ENCODE results near the gene NDUFAF5. TPM values are rescaled to one million over a fixed set of nuclear protein-coding genes. Genes with fewer than 3 reads are reported as not detected.

Gene NDUFAF5
- total RNA-seq, 1 experiment from 2014 or later, result 16.3 TPM

DNA sequence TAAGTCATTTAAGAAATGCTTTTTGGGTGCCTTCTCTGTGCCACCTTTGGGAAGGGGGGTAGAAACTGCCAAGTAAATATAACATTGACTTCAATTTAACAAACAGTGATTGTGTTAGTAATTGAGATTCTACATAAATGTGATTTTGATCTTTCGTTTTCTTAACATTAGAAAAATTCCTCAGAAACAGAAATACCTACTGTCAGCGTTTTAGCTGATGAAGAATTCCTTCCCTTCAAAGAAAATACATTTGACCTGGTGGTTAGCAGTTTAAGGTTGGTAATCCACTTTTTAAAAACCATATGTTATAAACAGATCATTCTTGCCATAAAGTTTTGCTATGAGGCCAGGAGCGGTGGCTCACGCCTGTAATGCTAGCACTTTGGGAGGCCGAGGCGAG lies 9.8 kb downstream of the NDUFAF5 start:
- H3K27ac Mint-ChIP-seq (ENCODE audit: unreplicated experiment), result no peak overlapping the region
- H3K9me3 Mint-ChIP-seq (ENCODE audit: low read depth, unreplicated experiment), result no peaks in the 10 kb centered on the region
- CTCF ChIA-PET, result no interaction called here
- H3K4me3 Mint-ChIP-seq (ENCODE audit: low read depth, unreplicated experiment), result no peak overlapping the region
- DNase-seq, result no peak
- no TSS peak for BruUV-seq (replicated peaks)
- intact Hi-C loops (cut with micrococcal nuclease; ENCODE audit: unreplicated experiment), result no loop called here
- no peaks in the 10 kb centered on the region for H3K27me3 Mint-ChIP-seq (ENCODE audit: unreplicated experiment)
- no peaks in the 10 kb centered on the region for H3K4me1 Mint-ChIP-seq (ENCODE audit: low read depth, unreplicated experiment)
- TF ChIP-seq, protein P1, sequence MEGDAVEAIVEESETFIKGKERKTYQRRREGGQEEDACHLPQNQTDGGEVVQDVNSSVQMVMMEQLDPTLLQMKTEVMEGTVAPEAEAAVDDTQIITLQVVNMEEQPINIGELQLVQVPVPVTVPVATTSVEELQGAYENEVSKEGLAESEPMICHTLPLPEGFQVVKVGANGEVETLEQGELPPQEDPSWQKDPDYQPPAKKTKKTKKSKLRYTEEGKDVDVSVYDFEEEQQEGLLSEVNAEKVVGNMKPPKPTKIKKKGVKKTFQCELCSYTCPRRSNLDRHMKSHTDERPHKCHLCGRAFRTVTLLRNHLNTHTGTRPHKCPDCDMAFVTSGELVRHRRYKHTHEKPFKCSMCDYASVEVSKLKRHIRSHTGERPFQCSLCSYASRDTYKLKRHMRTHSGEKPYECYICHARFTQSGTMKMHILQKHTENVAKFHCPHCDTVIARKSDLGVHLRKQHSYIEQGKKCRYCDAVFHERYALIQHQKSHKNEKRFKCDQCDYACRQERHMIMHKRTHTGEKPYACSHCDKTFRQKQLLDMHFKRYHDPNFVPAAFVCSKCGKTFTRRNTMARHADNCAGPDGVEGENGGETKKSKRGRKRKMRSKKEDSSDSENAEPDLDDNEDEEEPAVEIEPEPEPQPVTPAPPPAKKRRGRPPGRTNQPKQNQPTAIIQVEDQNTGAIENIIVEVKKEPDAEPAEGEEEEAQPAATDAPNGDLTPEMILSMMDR (IDR thresholded peaks at IDR 0.05; ENCODE audit: unreplicated experiment), result no peak
- H3K36me3 Mint-ChIP-seq (ENCODE audit: insufficient read depth, unreplicated experiment), result peaks cover 5% of the 10 kb centered on the region

DNA sequence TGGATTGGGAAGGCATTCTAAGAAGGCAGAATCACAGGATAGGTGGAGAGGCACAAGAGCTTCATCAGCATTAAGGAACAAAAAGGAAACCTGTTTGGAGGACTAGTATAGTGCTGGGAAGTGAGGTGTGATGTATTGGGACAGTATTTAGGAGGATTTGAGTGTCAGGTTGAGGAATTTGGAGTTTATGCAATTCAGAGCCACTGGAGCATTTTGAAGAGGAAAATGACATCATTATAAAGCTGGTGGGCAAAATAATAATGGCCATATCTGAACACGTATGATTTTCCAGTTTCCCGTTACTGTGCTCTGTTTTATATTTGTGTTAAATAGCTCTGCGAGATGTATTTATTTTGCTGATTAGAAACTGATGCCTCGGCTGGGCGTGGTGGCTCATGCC lies 14.2 kb downstream of the NDUFAF5 start:
- DNase-seq, result no peak
- H3K4me1 Mint-ChIP-seq (ENCODE audit: low read depth, unreplicated experiment), result no peaks in the 10 kb centered on the region
- TF ChIP-seq, protein P1 (IDR thresholded peaks at IDR 0.05; ENCODE audit: unreplicated experiment), result no peak
- CTCF ChIA-PET, result interaction anchor here (0.6 to 1.2 kb wide), 2 partner anchors 11 to 195 kb away, joined by 4 to 5 read pairs; no protein-coding TSS in a partner anchor
- no peak overlapping the region for H3K27ac Mint-ChIP-seq (ENCODE audit: unreplicated experiment)
- no peaks in the 10 kb centered on the region for H3K9me3 Mint-ChIP-seq (ENCODE audit: low read depth, unreplicated experiment)
- no TSS peak for BruUV-seq (replicated peaks)
- no peak overlapping the region for H3K4me3 Mint-ChIP-seq (ENCODE audit: low read depth, unreplicated experiment)
- peaks cover 10% of the 10 kb centered on the region for H3K36me3 Mint-ChIP-seq (ENCODE audit: insufficient read depth, unreplicated experiment)
- intact Hi-C loops (cut with micrococcal nuclease; ENCODE audit: unreplicated experiment), result no loop called here
- no peaks in the 10 kb centered on the region for H3K27me3 Mint-ChIP-seq (ENCODE audit: unreplicated experiment)

DNA sequence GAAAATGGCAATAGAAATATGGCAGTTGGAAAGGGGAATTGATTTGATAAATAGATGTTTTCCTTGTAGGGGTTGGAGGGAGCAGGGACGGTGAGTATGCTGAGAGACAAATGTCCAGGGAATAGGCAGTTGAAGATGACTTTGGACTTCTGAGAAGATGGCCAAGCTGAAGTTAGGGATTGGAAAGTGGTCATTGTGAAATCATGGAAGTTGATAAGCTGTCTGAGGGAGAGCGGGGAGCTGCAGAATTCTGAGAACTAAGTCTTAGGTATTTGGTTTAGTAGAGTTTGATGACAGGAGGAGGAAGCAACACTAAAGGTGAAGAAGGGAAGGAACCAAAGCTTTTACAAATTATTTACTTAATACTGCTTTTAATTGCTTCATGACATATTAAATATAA lies 15.1 kb downstream of the NDUFAF5 start:
- Mint-ChIP-seq H3K27ac (ENCODE audit: unreplicated experiment) (no peak overlapping the region), H3K9me3 (ENCODE audit: low read depth, unreplicated experiment) (no peaks in the 10 kb centered on the region), H3K4me1 (ENCODE audit: low read depth, unreplicated experiment) (no peaks in the 10 kb centered on the region), H3K27me3 (ENCODE audit: unreplicated experiment) (no peaks in the 10 kb centered on the region), H3K36me3 (ENCODE audit: insufficient read depth, unreplicated experiment) (peaks cover 10% of the 10 kb centered on the region), H3K4me3 (ENCODE audit: low read depth, unreplicated experiment) (no peak overlapping the region)
- CTCF ChIA-PET, result interaction anchor here (0.5 kb wide), 1 partner anchor 790 kb away, joined by 3 read pairs; no protein-coding TSS in a partner anchor
- DNase-seq, result no peak
- no TSS peak for BruUV-seq (replicated peaks)
- TF ChIP-seq, protein P1 (IDR thresholded peaks at IDR 0.05; ENCODE audit: unreplicated experiment), result no peak
- intact Hi-C loops (cut with micrococcal nuclease; ENCODE audit: unreplicated experiment), result no loop called here

DNA sequence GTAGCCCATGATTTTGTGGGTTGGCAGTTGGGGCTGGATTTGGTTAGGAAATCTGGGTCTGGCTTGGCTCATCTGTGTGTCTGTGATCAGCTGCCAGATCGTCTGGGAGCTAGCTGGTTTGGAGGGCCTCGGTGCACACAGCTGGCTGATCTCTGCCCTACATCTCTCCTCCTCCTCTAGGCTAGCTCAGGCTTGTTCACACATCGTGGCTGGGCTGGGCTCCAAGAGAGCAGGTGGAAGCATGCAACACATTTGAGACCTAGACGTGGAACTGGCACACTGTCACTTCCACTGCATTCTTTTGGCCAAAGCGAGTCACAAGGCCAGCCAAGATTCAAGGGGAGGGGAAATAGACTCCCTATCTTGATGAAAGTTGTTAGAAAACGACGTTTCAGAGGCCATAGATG lies 15.9 kb downstream of the NDUFAF5 start:
- H3K27me3 Mint-ChIP-seq (ENCODE audit: unreplicated experiment), result no peaks in the 10 kb centered on the region
- peaks cover 10% of the 10 kb centered on the region for H3K36me3 Mint-ChIP-seq (ENCODE audit: insufficient read depth, unreplicated experiment)
- TF ChIP-seq, protein P1 (IDR thresholded peaks at IDR 0.05; ENCODE audit: unreplicated experiment), result no peak
- H3K4me1 Mint-ChIP-seq (ENCODE audit: low read depth, unreplicated experiment), result no peaks in the 10 kb centered on the region
- no peak overlapping the region for H3K27ac Mint-ChIP-seq (ENCODE audit: unreplicated experiment)
- no TSS peak for BruUV-seq (replicated peaks)
- no peak overlapping the region for H3K4me3 Mint-ChIP-seq (ENCODE audit: low read depth, unreplicated experiment)
- no peaks in the 10 kb centered on the region for H3K9me3 Mint-ChIP-seq (ENCODE audit: low read depth, unreplicated experiment)
- CTCF ChIA-PET, result interaction anchor here (0.6 kb wide), 1 partner anchor 24 kb away, joined by 3 read pairs; no protein-coding TSS in a partner anchor
- DNase-seq, result no peak
- intact Hi-C loops (cut with micrococcal nuclease; ENCODE audit: unreplicated experiment), result no loop called here
